Neural progenitor cell (in vitro differentiated cells): ENCODE results near the gene GABBR2. TPM values are rescaled to one million over a fixed set of nuclear protein-coding genes. Genes with fewer than 3 reads are reported as not detected.

Experiments
- DNase-seq: peaks from one replicate; pipeline ENCODE4 v3.0.0-alpha.2; 2016; ENCODE audit warnings: low spot score
- H2AFZ ChIP-seq: fragments of 200-600 bp; sonication (generic); replicated peaks from 2 replicates; pipeline ENCODE4 v1.6.1; 2016; ENCODE audit warnings: antibody characterized with exemption
- H3F3A ChIP-seq: fragments of 200-600 bp; sonication (generic); 2 replicates; pipeline ENCODE4 v1.6.1; 2016; ENCODE audit warnings: antibody characterized with exemption, low read depth
- H3K27ac ChIP-seq: fragments of 200-600 bp; sonication (generic); 2 replicates; pipeline ENCODE4 v1.5.1; 2016; ENCODE audit warnings: mild to moderate bottlenecking
- H3K27me3 ChIP-seq: fragments of 200-600 bp; sonication (generic); 2 replicates; pipeline ENCODE4 v1.6.1; 2016; ENCODE audit warnings: mild to moderate bottlenecking, moderate library complexity
- H3K36me3 ChIP-seq: fragments of 200-600 bp; sonication (generic); 2 replicates; pipeline ENCODE4 v1.5.1; 2016
- H3K4me1 ChIP-seq: fragments of 200-600 bp; sonication (generic); 2 replicates; pipeline ENCODE4 v1.6.1; 2016; ENCODE audit warnings: mixed run types
- H3K4me2 ChIP-seq: fragments of 200-600 bp; sonication (generic); 2 replicates; pipeline ENCODE4 v1.6.1; 2016
- H3K4me3 ChIP-seq: fragments of 200-600 bp; sonication (generic); 2 replicates; pipeline ENCODE4 v1.5.1; 2016
- H3K79me2 ChIP-seq: fragments of 200-600 bp; sonication (generic); 2 replicates; pipeline ENCODE4 v1.6.1; 2016; ENCODE audit warnings: low read depth
- H3K9ac ChIP-seq: fragments of 200-600 bp; sonication (generic); 2 replicates; pipeline ENCODE4 v1.6.1; 2016
- H3K9me3 ChIP-seq: fragments of 200-600 bp; sonication (generic); 2 replicates; pipeline ENCODE4 v1.5.1; 2016; ENCODE audit warnings: low read depth
- H4K20me1 ChIP-seq: fragments of 200-600 bp; sonication (generic); 2 replicates; pipeline ENCODE4 v1.6.1; 2016; ENCODE audit warnings: low read depth
- H3K27ac Mint-ChIP-seq: 3 replicates; pipeline ENCODE4 v1.8.0; 2021; ENCODE audit warnings: mixed read lengths
- H3K27me3 Mint-ChIP-seq: 2 replicates; pipeline ENCODE4 v1.8.0; 2022; ENCODE audit warnings: low read depth, mild to moderate bottlenecking, inconsistent platforms, moderate library complexity, mixed read lengths; ENCODE audit not compliant: insufficient read depth
- H3K36me3 Mint-ChIP-seq: 3 replicates; pipeline ENCODE4 v1.8.0; 2021; ENCODE audit warnings: mixed read lengths
- H3K4me1 Mint-ChIP-seq: 3 replicates; pipeline ENCODE4 v1.8.0; 2021; ENCODE audit warnings: mixed read lengths
- H3K4me3 Mint-ChIP-seq: 3 replicates; pipeline ENCODE4 v1.8.0; 2021; ENCODE audit warnings: mild to moderate bottlenecking, moderate library complexity, mixed read lengths
- H3K9me3 Mint-ChIP-seq: 3 replicates; pipeline ENCODE4 v1.8.0; 2020; ENCODE audit warnings: mixed read lengths
- CTCF ChIP-seq: fragments of 200-600 bp; sonication (generic); IDR thresholded peaks from 2 replicates; pipeline ENCODE4 v1.5.1; 2017; ENCODE audit warnings: antibody characterized with exemption, mild to moderate bottlenecking
- EZH2 ChIP-seq: fragments of 200-600 bp; sonication (generic); IDR thresholded peaks from 2 replicates; pipeline ENCODE4 v1.6.1; 2017; ENCODE audit warnings: antibody characterized with exemption, mild to moderate bottlenecking, moderate library complexity
- EZH2phosphoT487 ChIP-seq: fragments of 200-600 bp; sonication (generic); IDR thresholded peaks from 2 replicates; pipeline ENCODE4 v1.6.1; 2017; ENCODE audit warnings: antibody characterized with exemption
- total RNA-seq: library from RNA; depleted of rRNA; stranded (reverse); fragments of >200 nt; gene quantifications from 2 replicates; pipeline ENCODE4 v1.2.3, GENCODE V29; 2015; ENCODE audit warnings: low replicate concordance

GABBR2 gene
- total RNA-seq, 1 donor from 2014 or later, result not detected

DNA sequence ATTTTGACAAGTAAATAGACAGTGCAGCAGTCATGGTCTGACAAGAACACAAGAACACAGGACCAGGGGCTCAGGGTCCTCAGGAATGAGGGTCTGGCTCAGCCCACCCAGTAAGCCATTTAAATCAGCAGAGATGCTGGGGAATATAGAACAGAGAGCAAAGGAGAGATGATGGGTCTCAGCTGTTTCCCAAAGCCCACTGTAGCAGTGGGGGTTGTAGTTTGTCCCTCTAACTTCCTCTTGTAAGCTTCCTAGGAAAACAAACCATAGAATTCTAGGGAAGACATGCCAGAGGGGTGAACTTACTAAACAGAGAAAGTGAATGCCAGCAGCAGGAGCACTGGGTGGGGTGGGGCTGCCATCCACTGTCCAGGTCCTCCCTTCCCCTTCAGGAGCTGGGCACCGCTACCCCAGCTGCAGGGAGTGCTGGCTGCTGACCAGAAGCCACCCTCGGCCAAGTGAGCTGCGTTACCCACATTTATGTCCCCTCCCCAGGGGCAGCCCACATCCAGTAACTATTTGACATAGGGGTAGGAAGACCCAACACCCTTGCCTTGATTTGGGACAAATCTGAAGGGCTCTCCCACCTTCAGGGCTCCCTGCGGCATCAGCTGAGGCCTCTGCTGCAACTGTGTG, 41.6 kb downstream of the GABBR2 start:
- no peak for DNase-seq
- no peak overlapping the region for H3K27ac ChIP-seq
- no peak overlapping the region for H3K9ac ChIP-seq
- H3K9me3 ChIP-seq, result no peaks in the 10 kb centered on the region
- no peak overlapping the region for H2AFZ ChIP-seq
- H3K4me2 ChIP-seq, result no peak overlapping the region
- H3K36me3 Mint-ChIP-seq, result no peaks in the 10 kb centered on the region
- no peak for TF ChIP-seq CTCF
- no peak for TF ChIP-seq EZH2phosphoT487
- no peak for TF ChIP-seq EZH2
- H3K4me3 Mint-ChIP-seq, result no peak overlapping the region
- no peaks in the 10 kb centered on the region for H4K20me1 ChIP-seq
- no peaks in the 10 kb centered on the region for H3K4me1 ChIP-seq
- H3F3A ChIP-seq, result no peaks in the 10 kb centered on the region
- H3K79me2 ChIP-seq, result no peaks in the 10 kb centered on the region
- H3K27me3 Mint-ChIP-seq, result peaks cover 4% of the 10 kb centered on the region
- H3K27ac Mint-ChIP-seq, result no peak overlapping the region
- H3K4me1 Mint-ChIP-seq, result no peaks in the 10 kb centered on the region
- no peaks in the 10 kb centered on the region for H3K9me3 Mint-ChIP-seq
- no peaks in the 10 kb centered on the region for H3K27me3 ChIP-seq
- H3K4me3 ChIP-seq, result no peak overlapping the region
- H3K36me3 ChIP-seq, result no peaks in the 10 kb centered on the region

DNA sequence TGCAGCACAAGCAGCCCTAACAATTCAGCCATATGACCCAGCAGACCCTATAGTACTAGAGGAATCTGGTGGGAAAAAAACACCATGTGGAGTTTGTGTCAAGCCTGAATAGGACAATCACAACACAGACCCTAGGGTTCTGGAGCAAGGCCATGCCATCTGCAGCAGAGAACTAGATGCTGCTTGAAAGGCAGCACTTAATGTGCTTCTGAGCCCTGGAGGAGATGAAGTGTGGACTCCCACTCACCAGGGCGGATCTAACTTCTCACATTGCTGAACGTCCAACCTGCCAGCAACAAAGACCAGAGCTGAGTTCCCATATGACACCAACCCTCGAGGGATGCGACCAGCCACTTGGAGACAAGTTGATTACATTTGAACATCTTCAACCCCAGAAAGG, 43.2 kb downstream of the GABBR2 start:
- Mint-ChIP-seq H3K4me3 (no peak overlapping the region), H3K4me1 (no peaks in the 10 kb centered on the region), H3K27ac (no peak overlapping the region), H3K9me3 (no peaks in the 10 kb centered on the region), H3K27me3 (peaks cover 4% of the 10 kb centered on the region), H3K36me3 (no peaks in the 10 kb centered on the region)
- H3K4me1 ChIP-seq, result no peaks in the 10 kb centered on the region
- H3K9ac ChIP-seq, result no peak overlapping the region
- H3K36me3 ChIP-seq, result no peaks in the 10 kb centered on the region
- no peaks in the 10 kb centered on the region for H3F3A ChIP-seq
- no peak overlapping the region for H3K4me3 ChIP-seq
- H2AFZ ChIP-seq, result no peak overlapping the region
- H3K27me3 ChIP-seq, result no peaks in the 10 kb centered on the region
- no peak overlapping the region for H3K4me2 ChIP-seq
- no peaks in the 10 kb centered on the region for H4K20me1 ChIP-seq
- no peak overlapping the region for H3K27ac ChIP-seq
- no peak for TF ChIP-seq EZH2
- no peak for TF ChIP-seq CTCF
- no peak for TF ChIP-seq EZH2phosphoT487
- H3K79me2 ChIP-seq, result no peaks in the 10 kb centered on the region
- no peaks in the 10 kb centered on the region for H3K9me3 ChIP-seq
- DNase-seq, result no peak

DNA sequence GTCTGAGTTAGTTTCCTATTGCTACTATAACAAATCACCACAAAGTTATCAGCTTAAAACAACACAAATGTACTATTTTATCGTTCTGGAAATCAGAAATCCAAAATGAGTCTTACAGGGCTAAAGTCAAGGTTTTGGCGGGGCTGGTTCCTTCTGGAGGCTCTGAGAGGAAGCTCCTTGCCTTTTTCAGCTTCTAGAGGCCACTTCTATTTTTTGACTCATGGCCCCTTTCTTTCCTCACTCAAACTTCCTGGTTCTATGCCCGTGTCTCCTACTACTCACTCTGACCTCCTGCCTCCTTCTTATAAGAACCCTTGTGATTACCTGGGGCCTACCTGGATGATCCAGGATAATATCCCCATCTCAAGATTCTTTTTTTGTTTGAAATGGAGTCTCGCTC, 48.2 kb downstream of the GABBR2 start:
- TF ChIP-seq CTCF (no peak), EZH2 (no peak), EZH2phosphoT487 (no peak)
- Histone ChIP-seq H3K4me2 (no peak overlapping the region), H4K20me1 (no peaks in the 10 kb centered on the region), H3K27me3 (no peaks in the 10 kb centered on the region), H3K36me3 (no peaks in the 10 kb centered on the region), H3K4me1 (no peaks in the 10 kb centered on the region), H3K9ac (no peak overlapping the region), H3K27ac (no peak overlapping the region), H3K79me2 (no peaks in the 10 kb centered on the region), H3K4me3 (no peak overlapping the region), H2AFZ (no peak overlapping the region), H3F3A (no peaks in the 10 kb centered on the region), H3K9me3 (no peaks in the 10 kb centered on the region)
- Mint-ChIP-seq H3K27ac (no peak overlapping the region), H3K4me1 (no peaks in the 10 kb centered on the region), H3K4me3 (no peak overlapping the region), H3K36me3 (no peaks in the 10 kb centered on the region), H3K9me3 (no peaks in the 10 kb centered on the region), H3K27me3 (peaks cover 2% of the 10 kb centered on the region)
- no peak for DNase-seq
